Activated CD8-positive, alpha-beta memory T cell treated with anti-CD3 and anti-CD28 coated beads for 36 hours (primary cell): Measurements from ENCODE around the gene HID1. TPM values are rescaled to one million over a fixed set of nuclear protein-coding genes. Genes with fewer than 3 reads are reported as not detected.
"Not testable (repeated sequence)": the region's sequence is repeated elsewhere in the genome, so short reads cannot be mapped to it uniquely, and the experiment has no call there.

ENCODE experiments used
- CTCF ChIA-PET: fragments of 350-600 bp; sonication (Branson Sonifier 250); formaldehyde crosslinking; loops from one replicate; lab custom pipeline; 2021; ENCODE audit warnings: antibody characterized with exemption; lab: Charles Lee
- POLR2A ChIA-PET: fragments of 350-600 bp; sonication (Branson Sonifier 250); formaldehyde crosslinking; loops from one replicate; lab custom pipeline; 2021; ENCODE audit warnings: antibody characterized with exemption; lab: Charles Lee
- total RNA-seq, 2 experiments: library from RNA; stranded (reverse); gene quantifications; one replicate each; pipeline ENCODE4 v1.2.3, GENCODE V29; 2021

HID1 gene
- 1 to 10 TPM in 1 of 2 experiments, under 1 TPM in 1; 0.89 to 1.9 TPM for total RNA-seq

GRCh38 chr17:74972107-74972972 is at the start of gene HID1:
TSS of gene HID1 (minus strand) at chr17:74972759. CDS start at chr17:74972656, 103 bp downstream.
- POLR2A ChIA-PET, result interaction anchor here (0.6 to 1.0 kb wide), 2 partner anchors 15 to 223 kb away, joined by 3 read pairs; partner anchors contain the start of gene CDR2L
- CTCF ChIA-PET, result interaction anchor here (1.2 to 3.6 kb wide), 5 partner anchors 9 to 107 kb away, joined by 4 to 23 read pairs (median 6); partner anchors contain the start of gene MRPL58

DNA sequence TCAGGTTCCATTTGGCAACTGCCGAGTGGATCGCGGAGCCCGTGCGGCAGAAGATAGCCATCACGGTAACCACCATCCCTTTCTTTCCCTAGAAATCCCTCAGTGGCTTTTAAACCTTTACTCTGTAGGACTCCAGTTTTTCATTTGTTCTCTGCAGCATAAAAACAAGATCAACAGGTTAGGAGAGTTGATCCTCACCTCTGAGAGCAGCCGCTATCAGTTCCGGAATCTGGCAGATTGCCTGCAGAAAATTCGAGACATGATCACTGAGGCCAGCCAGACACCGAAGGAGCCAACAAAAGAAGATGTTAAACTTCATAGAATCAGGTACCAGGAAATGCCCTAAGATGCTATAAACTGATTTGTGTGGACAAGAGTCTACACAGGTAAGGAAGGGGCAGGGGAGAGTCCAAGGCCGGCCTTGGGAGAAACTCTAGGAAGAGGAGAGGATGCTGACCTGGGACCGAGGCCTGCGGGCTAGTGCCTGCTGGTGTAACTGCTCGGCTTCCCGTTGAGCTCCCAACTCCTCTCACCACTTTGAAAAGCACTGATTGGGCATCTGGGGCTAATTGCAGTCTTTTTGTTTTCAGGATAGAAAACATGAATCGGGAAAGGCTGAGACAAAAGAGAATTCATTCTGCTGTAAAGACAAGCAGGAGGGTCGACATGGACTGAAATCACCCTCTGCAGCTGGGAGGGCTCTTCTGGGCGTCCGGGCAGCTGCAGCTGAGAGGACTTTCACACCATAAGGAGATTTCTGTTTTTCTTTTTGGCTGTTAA is 48.0 kb upstream of the HID1 start:
- ChIA-PET POLR2A (no interaction called here), CTCF (no interaction called here)

DNA sequence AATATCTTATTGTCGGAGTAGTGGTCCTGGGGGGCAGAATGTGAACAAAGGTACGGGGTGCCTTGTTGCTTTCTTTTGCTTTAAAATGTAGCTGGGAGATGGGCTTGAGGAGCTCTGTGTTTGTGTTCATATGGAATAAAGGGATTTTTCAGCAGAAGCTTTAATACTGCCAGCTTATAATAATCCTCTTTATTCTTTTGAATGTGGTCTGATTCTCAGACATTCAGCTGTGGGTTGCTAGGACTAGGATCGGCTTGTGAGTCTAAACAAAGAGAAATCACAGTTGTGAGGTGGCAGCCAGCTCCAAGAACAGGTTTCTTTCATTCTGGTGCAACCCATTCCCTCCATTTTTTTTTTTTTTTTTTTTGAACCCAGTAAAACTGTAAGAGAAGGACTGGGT is 47.2 kb upstream of the HID1 start:
- POLR2A ChIA-PET, result no interaction called here
- CTCF ChIA-PET, result interaction anchor here (1.4 kb wide), 1 partner anchor 11 kb away, joined by 3 read pairs; no protein-coding TSS in a partner anchor

DNA sequence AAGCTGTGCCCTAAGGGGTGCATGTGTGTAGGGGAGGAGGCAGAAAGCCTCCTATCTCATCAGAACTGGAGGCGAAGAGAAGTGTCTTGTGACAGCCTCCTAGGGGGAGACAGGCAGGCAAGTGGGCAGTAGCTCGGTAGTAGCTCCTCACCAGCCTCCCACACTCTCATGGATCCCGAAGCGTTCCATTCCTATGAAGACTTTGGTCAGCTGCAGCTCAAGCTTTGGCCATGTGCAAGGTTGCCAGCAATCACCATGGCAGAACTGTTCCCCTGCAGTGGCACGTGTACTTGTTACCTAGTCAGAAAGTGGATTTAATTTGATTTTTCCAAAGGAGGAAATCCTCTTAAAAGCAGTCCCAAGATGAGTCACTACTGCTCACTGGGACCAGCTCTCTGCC is 46.6 kb upstream of the HID1 start:
- ChIA-PET CTCF (interaction anchor here (1.4 kb wide), 1 partner anchor 12 kb away, joined by 3 read pairs; no protein-coding TSS in a partner anchor), POLR2A (no interaction called here)

- POLR2A ChIA-PET, result interaction anchor here (0.6 to 2.8 kb wide), 8 partner anchors 10 to 52 kb away, joined by 3 to 17 read pairs (median 6); partner anchors contain the start of genes ATP5PD and CDR2L
- CTCF ChIA-PET, result interaction anchor here (0.8 to 4.7 kb wide), 11 partner anchors 11 to 262 kb away, joined by 3 to 31 read pairs (median 5); partner anchors contain the start of genes CDR2L, HID1 and OTOP2
These were observed 40.6 kb upstream of the HID1 start for GRCh38 chr17:75013092-75013559.

DNA sequence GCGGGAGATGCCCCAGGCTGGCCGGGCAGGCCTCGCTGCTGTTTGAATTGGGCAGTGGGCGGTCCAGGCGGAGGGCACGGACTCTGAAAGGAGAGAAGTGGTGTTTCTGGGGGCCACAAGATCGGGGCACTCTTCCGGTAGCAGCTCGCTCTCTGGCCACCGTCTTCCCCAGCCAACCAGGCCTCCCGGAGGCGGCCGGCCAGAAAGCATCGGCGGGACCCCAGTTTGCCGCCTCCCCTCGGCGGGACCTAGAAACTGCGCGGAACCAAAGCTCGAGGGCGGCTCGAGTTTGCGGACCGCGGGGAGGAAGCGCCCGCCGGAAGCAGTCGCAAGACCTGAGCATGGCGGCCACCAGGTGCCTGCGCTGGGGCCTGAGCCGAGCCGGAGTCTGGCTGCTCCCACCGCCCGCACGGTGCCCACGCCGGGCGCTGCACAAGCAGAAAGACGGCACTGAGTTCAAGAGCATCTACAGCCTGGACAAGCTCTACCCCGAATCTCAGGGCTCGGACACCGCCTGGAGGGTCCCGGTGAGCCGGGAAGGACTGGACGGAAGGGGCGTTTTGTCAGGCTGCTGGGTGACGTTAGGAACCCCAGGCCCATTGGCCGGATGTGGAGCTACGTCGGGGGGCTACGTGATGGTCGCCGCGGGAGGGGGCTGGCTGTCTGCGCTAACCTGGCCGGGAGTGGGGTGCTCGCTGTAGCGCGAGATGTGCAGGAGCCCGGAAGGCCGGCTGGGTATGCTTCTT is 40.0 kb upstream of the HID1 start, which contains the start of gene MRPL58:
TSS of gene MRPL58 (plus strand) at position 325 of the 746 bp plus-strand sequence. CDS start at position 342, 17 bp downstream.
- CTCF ChIA-PET, result interaction anchor here (0.7 to 4.7 kb wide), 13 partner anchors 12 to 262 kb away, joined by 3 to 31 read pairs (median 5); partner anchors contain the start of genes CDR2L, HID1 and OTOP2

GRCh38 chr17:75012096-75012345 is 39.5 kb upstream of the HID1 start:
- CTCF ChIA-PET, result interaction anchor here (0.7 to 4.7 kb wide), 11 partner anchors 14 to 261 kb away, joined by 3 to 31 read pairs (median 5); partner anchors contain the start of genes CDR2L and HID1

More for the DNA sequence above, 40.0 kb upstream of the HID1 start, which contains the start of gene MRPL58:
- POLR2A ChIA-PET, result interaction anchor here (0.6 to 2.8 kb wide), 9 partner anchors 11 to 175 kb away, joined by 3 to 17 read pairs (median 6); partner anchors contain the start of genes ATP5PD and CDR2L

DNA sequence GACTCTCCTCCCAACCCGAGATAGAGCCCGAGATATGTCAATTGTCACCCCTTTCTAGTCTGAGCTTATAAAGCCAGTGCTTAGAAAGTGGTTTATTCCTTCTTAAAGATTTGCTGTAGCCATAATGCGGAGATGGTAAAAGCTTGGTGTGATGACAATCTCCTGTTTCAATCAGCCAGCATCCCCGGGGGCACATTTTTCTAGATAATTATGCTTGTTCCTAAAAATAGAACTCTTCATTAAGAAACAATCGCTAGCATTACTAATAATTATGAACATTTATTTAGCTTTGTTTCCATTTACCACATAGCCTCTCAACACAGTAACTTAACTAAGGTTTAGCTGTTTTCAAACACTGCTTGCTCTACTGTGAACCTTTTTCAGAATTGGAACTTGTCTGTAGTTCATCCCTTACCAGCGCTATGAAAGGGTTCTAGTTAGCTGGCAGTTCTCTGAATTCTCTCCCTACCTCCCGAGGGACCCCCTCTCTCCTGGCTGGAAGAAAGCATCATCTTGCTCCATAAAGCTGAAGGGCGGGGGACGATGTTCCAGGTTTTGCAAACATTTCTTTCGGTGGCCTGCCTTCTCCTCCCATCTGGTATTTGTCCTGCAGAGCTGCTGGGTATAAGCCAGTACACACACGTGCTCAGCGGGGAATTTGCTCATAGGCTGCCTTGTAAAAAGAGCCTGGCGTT is 39.0 kb upstream of the HID1 start:
- CTCF ChIA-PET, result interaction anchor here (0.7 to 4.7 kb wide), 10 partner anchors 14 to 261 kb away, joined by 3 to 31 read pairs (median 4); partner anchors contain the start of genes CDR2L and HID1
- POLR2A ChIA-PET, result interaction anchor here (0.6 to 2.8 kb wide), 7 partner anchors 21 to 249 kb away, joined by 3 to 17 read pairs (median 7); partner anchors contain the start of gene CDR2L

More at GRCh38 chr17:75012096-75012345, 39.5 kb upstream of the HID1 start:
- POLR2A ChIA-PET, result interaction anchor here (0.6 to 2.8 kb wide), 8 partner anchors 11 to 176 kb away, joined by 3 to 17 read pairs (median 6); partner anchors contain the start of genes ATP5PD and CDR2L

- POLR2A ChIA-PET, result interaction anchor here (0.6 to 2.8 kb wide), 5 partner anchors 18 to 250 kb away, joined by 3 to 17 read pairs (median 5); no protein-coding TSS in a partner anchor
- CTCF ChIA-PET, result interaction anchor here (0.7 to 4.7 kb wide), 6 partner anchors 15 to 87 kb away, joined by 4 to 31 read pairs (median 4); partner anchors contain the start of genes CDR2L and OTOP2
These were observed 38.3 kb upstream of the HID1 start for GRCh38 chr17:75010683-75011400.

GRCh38 chr17:75009139-75009724 is 36.7 kb upstream of the HID1 start:
- POLR2A ChIA-PET, result no interaction called here

DNA sequence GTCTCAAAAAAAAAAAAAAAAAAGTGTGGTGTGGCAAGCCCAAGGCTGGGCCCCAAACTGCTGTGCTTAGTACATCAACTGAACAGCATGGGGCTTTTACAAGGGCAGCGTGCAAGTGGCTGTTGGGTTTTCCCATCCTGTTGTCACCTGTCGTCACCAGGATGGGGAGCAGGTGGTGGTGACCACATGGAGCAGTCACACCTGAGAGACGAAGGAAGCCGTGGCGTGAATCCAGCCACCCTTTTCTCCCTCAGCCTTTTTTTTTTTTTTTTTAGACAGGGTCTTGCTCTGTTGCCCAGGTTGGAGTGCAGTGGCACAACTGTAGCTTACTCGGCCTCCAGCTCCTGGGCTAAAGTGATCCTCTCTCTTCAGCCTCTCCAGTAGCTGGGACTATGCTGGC is 35.8 kb upstream of the HID1 start:
- CTCF ChIA-PET, result interaction anchor here (3.4 kb wide), 1 partner anchor 47 kb away, joined by 14 read pairs; no protein-coding TSS in a partner anchor

More at GRCh38 chr17:75009139-75009724, 36.7 kb upstream of the HID1 start:
- CTCF ChIA-PET, result interaction anchor here (0.6 kb wide), 1 partner anchor 23 kb away, joined by 3 read pairs; no protein-coding TSS in a partner anchor

DNA sequence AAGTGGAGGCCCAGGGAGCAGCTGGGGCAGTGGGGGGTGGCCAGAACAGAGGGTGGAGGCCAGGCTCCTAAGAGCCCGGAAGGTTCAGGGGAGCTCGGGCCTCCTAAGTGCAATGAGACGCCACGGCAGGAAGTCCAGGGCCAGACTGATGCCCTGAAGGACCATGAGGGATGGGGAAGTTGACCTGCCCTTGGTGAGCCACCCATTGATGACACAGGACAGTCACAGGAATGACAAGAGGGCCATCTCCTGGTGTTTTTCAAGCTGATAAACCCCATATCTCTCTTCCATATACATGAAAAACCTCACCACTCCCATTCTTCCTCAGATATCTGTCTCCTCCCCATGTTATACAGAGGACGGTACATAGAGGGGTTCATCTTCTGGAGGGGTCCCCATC is 34.1 kb upstream of the HID1 start:
- ChIA-PET CTCF (interaction anchor here (0.6 to 3.4 kb wide), 3 partner anchors 14 to 45 kb away, joined by 3 to 14 read pairs (median 3); no protein-coding TSS in a partner anchor), POLR2A (no interaction called here)

More for the DNA sequence above, 35.8 kb upstream of the HID1 start:
- POLR2A ChIA-PET, result interaction anchor here (0.7 kb wide), 1 partner anchor 47 kb away, joined by 4 read pairs; no protein-coding TSS in a partner anchor

DNA sequence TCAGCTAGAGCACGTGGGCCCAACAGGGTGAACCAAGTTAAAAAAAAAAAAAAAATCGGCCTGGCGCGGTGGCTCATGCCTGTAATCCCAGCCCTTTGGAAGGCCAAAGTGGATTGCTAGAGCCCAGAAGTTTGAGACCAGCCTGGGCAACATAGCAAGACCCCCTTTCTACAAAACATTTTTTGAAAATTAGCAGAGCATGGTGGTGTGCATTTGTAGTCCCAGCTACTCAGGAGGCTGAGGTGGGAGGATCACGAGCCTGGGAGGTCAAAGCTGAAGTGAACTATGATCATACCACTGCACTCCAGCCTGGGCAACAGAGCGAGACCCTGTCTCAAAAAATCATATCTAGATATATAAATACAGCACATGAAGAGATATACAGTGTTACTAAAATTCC is 33.5 kb upstream of the HID1 start:
- CTCF ChIA-PET, result interaction anchor here (0.6 to 3.4 kb wide), 3 partner anchors 14 to 146 kb away, joined by 3 to 14 read pairs (median 3); no protein-coding TSS in a partner anchor
- POLR2A ChIA-PET, result not testable (repeated sequence)

DNA sequence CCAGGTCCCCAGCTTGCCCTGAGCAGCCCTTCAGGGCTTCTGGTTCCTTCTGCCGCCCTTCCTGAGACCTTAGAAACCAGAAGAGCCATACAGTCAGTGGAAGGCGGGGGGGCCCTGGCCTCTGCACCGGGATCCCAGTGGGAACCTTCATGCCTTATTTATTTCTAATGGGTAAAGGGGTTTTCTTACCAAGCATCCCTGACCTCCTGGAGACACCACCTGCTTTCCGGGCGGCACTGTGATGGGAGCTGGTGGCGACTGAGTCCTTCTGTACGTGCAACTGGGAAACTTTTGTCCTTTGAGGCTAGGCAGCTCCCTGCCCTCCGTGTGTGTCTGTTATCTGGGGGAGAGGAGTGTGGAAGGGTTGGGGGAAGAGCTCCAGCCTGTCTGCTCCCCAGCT is 32.7 kb upstream of the HID1 start:
- POLR2A ChIA-PET, result no interaction called here
- CTCF ChIA-PET, result interaction anchor here (3.4 kb wide), 1 partner anchor 44 kb away, joined by 14 read pairs; no protein-coding TSS in a partner anchor

DNA sequence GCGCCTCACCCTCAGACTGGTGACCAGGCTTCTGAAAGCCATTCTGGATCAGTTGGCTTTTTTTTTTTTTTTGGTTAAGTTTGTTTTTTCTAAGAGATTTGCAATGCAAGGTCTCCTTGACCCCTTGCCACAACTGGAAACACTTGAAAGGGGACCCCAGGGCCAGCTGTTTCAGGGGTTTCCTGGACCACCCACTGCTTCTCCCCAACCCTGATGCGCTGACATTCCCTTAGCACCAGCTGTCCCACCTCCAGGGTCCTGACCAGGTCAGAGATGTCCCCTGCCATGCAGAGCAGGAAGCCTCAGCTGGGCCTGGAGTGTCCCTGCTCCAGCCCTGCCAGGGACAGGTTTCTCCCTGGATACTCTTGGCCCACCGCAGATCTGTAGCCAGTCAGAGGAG is 31.8 kb upstream of the HID1 start:
- POLR2A ChIA-PET, result interaction anchor here (0.7 kb wide), 1 partner anchor 259 kb away, joined by 3 read pairs; no protein-coding TSS in a partner anchor
- CTCF ChIA-PET, result interaction anchor here (2.2 kb wide), 1 partner anchor 42 kb away, joined by 5 read pairs; no protein-coding TSS in a partner anchor
